ENCODE measurements around the gene PDE4D. TPM values are rescaled to one million over a fixed set of nuclear protein-coding genes. Genes with fewer than 3 reads are reported as not detected.

PDE4D gene
- polyA plus RNA-seq, 4 donors, result 20.9 to 26.9 (median 24.2) TPM

DNA sequence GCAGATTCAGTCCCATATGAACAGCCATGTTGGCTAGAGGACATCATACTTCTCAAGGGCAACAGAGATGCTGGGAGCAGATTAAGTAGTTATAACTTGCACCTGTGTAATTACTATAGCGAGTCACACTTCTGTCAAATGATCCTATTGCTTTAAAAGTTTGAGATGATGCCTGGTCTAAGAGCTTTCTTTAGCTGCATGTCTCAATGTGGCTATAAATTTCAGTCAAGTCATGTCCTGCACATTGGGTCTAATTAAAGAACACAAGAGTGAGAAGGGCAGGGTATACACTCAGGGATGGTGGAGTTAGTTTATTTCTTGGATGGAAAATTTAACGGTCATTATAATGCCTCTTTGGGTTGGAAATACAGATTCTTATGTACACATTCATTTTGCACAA, 753.4 kb downstream of the PDE4D start:
- DNase-seq (ENCODE audit: low read depth in 4 of 4, low spot score in 3 of 4), result no peak

DNA sequence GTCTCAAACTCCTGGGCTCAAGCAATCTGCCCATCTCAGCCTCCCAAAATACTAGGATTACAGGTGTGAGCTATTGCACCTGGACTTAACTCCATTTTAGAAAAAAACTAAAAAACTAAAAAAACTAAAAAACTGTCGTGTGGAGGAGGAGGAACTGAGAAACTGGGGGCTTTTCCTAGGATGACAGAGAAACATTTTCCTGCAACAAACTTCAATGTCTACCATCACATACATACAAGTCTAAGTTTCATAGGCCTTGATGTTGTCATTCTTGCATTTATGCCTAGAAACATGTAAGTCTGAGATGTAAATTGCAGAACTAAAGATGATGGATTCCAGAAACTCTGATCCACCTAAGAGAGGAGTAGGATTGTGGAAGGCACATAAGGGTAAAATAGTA, 753.8 kb downstream of the PDE4D start:
- no peak for DNase-seq (ENCODE audit: low read depth in 4 of 4, low spot score in 3 of 4)

DNA sequence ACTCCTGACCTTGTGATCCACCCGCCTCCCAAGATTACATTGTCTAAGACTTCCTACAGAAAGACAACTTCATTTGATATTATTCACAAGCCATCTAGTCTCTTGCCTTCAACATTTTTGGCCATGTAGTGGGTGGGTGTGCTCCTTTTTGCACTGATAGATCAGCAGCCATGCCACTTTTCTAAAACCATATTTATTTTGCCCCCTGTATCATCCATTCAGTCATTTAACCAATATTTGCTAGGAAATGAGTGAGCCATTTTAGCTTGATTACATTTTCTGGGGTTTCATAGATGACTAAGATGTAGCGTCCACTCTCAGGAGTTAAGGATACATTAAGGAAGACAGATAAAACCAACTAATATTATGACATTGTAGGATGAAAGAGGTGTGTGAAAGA, 755.0 kb downstream of the PDE4D start:
- DNase-seq (ENCODE audit: low read depth in 4 of 4, low spot score in 3 of 4), result no peak

DNA sequence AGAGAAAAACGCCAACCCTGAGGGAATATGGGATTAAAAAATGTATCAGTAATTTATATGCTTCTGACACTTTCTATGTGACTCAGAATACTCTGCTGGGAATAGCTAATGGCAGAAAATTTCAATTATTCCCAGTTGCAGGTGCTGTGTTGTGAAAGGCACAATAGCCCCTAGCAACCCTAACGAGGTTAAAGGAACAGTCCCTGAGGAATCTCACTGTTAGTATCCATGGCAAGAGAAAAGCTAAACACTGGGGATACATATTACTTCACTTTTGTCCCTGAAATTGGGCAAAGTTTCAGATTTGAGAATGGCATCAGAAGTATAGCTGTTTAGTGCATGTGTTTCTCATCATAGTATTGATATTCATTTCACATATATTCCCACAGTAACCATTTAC, 755.7 kb downstream of the PDE4D start:
- no peak for DNase-seq (ENCODE audit: low read depth in 4 of 4, low spot score in 3 of 4)

DNA sequence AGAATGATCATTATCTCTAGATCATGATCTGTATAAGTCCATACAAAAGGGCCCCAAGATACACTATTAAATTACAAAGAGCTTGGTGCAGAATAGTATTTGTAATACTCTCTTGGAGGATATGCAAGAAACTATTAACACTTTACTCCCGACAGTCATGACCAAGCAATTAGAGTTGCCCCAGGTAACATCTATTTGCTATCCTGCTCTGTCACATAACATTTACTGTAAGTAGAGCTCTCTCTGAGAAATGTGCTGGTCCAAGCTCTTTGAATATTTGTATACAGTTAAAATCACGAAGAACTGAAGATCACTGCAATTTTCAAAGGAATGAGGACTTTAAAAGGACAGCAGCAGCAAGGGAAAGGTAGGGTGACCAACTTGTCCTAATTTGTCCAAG, 757.0 kb downstream of the PDE4D start:
- no peak for DNase-seq (ENCODE audit: low read depth in 4 of 4, low spot score in 3 of 4)

DNA sequence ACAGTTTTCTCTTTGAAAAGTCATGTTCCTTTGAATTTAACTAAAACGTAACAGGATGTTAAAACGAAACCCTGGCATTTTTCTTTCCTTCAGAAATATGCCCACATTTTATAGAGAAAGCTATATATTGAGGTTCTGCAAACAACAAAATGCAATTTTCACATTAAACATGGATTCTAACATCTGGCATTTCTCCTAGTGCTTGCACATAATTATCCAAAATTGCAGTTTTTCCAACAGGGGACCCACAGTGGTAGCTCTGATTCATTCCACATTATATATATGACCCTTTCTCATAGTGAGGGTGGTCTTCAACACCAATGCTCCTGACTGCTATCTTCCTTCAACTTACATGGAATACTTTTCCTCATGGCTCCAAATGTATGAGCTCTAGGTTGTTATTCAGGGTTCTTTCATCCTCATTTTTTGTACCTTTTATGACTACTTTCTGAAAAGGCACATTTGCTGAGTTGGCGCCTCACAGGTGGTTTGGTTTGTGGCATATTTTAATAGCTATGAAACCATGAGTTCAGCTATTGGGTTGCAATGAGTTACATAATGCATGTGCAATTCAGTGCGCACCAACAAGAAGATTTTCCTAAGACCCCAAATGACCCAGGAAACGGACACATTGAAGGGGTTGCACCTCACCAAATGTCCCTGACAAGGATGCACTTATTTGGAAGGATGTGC, 758.9 kb downstream of the PDE4D start:
- no peak for DNase-seq (ENCODE audit: low read depth in 4 of 4, low spot score in 3 of 4)

DNA sequence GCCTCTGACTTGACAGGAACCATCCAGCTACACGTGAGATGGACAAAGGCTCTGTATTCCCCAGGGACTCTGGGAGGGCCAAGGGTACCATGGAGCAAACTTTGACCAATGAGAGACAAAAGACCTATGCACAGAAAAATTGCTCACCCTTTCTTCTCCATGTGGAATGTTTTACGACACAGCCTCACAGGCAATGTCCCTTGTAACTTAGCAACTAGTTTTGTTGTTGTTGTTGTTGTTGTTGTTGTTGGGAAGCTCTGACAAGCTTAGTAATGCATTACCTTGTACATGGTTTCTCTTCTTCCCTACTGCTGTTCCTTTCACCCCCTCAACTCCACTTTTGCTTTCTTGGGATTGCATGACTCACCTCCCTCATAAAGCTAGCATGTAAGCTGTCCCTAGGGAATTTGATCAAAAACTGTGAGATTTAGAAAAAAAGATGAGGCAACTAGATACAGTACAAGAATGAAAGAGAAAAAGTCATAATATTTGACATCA, 759.7 kb downstream of the PDE4D start:
- no peak for DNase-seq (ENCODE audit: low read depth in 4 of 4, low spot score in 3 of 4)

DNA sequence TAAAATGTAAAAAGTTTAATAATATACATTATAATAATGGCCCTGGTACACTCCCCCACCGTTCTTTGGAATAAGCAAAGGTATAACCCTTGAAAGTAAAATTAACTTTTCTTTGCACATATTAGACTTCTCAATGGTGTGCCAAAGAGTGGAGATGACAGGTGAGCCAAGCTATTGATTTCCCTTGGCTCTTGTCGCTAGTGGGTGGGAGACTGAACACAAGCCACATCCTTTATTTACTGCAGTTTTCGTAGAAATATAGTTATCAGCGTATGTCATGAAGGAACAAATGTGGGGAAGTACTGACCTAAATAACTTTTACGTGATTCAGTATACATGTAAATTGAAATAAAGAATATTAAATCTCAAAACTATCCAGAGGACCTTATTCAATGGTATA, 761.4 kb downstream of the PDE4D start:
- DNase-seq (ENCODE audit: low read depth in 4 of 4, low spot score in 3 of 4), result no peak

DNA sequence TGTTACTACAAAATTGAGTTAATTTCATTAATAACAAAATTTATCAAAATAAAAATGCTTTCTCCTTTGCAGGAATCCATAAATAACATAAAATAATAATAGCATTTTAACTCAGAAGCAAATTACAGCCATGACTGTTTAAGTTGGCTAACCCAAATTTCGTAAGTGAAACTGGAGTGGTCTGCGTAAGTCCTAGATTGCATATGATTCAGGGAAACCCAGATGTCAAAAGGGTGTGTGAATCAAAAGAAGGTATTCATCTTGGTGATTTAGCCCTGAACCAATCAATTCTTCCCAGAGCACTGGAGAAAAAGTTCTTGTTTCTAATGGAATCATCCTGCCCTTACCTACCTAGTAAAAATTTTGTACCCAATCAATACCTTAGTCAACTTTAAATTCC, 763.1 kb downstream of the PDE4D start:
- DNase-seq (ENCODE audit: low read depth in 4 of 4, low spot score in 3 of 4), result no peak

DNA sequence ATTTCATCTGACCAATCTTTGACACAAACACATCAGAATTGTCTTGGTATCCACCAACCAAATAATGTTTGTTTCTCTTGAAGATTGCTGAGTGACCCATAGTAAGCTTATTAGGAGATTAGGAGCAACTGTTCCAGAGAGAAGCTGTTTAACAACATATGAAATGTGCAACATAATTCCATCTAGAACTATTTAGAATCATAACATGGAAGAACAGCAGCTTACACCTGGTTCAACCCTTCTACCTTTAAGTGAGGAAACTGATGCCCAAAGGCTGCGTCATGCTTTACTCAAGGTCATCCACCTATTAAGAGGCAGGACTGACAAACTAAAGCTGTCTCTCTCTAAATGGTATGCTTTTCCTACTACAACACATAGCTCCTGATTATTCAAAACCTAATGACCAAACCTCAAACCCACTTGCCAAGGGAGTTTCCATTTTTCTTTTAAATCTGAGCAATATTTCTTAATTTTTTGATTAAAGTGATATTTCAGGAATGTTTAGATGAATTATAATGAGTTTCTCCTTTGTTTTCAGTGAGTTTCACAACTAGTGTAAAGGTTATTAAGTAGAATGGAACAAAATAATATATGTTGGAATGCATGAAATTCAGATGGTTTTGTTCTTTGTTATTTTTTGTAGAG, 764.8 kb downstream of the PDE4D start:
- no peak for DNase-seq (ENCODE audit: low read depth in 4 of 4, low spot score in 3 of 4)

DNA sequence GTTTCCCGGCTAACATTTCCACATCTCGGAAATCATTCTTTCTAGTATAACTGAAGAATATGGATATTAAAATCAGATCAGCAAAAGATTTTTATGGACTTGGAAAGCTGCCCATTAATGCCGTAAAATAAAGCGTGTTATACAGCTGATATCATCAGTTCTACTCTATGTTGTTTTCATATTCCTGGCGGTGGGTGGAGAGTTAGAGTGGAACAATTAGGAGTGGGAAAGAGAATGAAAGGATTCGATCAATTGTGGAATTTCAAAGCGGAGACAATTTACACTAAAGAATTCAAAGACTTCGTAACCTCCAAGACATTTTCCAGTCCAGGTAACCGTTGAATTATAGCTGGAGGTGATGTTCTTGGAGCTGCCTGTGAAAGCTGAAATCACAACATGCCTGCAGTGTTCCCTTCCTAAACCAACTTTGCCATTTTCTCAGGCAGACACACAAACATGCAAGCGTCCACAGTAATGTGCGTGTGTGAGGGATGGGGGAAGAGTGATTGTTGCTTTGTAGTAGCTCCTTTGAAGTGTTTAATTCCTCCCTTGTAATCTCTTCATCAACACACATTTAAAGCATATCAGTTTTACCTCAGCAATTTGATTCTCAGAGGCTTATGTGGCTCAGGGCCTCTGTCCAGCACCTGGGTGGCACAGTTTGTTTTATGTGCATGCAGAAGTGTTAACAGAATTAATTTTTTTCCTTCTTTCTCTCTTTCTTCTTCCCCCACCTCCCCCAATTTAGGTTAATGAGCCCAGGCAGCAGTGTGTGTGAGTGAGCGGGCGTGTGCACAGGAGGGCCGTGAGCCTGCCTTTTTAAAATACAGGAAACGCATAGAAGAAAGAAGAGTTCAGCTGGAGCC, 766.6 kb downstream of the PDE4D start:
- peak in 1 of 4 donors; percentile 36 for DNase-seq (ENCODE audit: low read depth in 4 of 4, low spot score in 3 of 4)

DNA sequence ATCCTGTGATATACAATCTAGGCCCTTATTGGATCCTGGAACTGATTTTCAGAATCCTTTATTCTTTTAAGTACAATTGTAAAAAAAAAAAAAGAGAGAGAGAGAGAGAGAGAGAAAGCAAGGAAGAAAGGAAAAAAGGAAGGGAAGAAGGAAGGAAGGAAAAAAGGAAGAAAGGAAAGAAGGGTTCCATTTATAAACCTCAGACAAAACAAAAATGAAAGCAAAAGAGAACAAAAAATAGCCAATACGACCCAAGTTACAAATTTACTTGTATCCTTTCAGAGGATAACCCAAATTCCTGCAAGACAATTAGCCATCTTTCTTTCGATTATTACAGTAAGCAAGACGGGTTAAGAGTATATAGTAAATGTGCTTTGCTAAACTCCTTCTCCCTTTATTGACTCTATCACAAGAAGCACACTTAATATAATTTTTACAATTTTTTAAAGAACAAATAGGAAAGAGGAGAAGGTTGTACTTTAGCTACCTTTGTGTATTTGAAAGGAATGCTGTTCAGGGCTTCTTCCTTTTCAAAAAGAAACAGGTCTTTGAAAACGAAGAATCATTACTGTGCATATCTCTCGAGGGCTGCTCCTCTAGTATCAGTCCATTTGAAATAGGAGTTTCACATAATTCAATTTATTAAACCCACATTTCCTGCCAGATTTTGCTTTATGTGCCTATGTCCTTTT, 767.4 kb downstream of the PDE4D start:
- DNase-seq (ENCODE audit: low read depth in 4 of 4, low spot score in 3 of 4), result no peak

DNA sequence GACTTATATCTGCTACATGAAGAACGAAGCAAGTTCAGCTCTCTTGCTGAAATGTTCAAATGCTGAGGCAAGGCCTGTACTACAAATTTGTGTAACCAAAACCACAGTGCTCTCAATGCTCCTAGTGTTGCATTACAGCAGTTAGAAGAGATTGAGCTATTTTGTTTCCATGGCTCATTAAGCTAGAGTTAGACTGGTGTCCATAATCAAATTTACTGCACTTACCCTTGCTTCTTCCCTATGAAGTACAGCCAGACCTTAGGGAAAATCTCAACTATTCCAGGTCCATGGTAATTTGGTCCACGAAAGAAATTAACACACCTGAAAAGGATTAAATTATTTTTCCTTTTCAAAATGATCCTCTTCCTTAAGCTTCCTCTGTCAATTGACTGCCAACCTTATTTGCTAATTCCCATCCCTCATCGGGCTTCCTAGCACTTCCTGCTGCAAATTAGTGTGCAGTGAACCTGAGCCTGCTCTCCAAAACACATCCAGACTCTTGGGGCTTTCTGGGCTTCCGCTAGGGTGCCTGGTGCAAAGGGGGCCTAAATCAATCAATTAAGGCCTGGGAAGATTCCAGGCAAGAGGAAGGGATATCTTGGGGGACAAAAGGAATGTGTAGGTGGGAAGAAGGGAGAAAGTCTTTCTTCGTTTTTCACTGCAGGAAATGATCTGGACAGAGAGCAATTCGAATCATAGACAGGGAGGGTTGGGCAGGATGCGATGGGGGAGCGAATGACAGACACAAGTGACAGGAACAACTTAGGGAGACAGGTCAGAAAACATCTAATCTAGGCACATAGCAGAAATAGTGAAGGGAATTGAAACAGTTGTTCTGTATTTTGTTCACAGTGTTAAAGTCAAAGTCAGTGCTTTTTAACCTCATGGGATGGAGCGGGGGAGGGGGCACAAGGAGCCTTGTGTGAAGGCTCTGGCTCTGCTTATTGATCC, 768.2 kb downstream of the PDE4D start:
- DNase-seq (ENCODE audit: low read depth in 4 of 4, low spot score in 3 of 4), result no peak

DNA sequence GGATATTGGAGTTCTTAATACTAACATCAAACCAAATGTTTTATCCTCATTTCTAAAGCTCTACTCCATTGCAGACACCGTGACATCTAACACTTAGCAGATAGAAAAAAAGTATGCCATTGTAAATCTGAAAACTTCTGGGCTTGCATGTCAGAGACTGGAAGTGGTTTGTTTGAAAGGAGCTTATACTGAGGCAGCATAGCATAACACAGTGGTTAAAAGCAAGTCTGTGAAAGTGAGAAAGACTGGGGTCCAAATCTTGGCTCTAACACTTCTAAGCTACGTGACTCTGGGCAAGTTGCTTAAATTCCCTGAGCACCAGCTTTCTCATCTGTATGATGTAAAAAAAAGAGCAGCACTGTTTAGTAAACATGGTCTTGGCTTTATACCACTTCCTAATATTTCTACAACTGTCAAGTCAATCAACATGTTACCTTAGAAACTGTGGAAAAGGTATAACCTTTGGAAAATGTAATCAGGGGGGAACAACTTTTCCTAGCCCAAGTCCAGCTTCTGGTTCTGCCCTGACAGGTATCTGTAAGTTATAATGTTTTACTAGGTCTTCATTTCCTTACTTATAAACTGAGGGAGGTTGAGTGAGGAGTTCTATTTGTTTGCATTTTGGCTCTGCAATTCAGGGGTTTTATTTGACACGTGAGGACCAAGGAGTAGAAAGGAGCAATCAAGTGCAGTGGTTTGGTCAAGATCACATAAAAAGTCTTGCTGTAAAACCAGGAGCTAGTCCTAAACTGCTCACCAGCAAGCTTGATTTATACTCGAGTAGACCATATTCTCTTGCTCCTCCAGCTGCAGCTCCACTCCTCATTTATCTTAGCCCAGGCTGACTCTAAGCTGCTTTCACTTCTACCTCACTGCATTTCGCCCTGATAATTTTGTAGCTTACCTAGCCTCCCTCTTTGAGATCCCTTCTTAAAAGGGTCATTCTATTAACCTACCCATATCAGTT, 769.6 kb downstream of the PDE4D start:
- peak in 1 of 4 donors; percentile 44 for DNase-seq (ENCODE audit: low read depth in 4 of 4, low spot score in 3 of 4)

DNA sequence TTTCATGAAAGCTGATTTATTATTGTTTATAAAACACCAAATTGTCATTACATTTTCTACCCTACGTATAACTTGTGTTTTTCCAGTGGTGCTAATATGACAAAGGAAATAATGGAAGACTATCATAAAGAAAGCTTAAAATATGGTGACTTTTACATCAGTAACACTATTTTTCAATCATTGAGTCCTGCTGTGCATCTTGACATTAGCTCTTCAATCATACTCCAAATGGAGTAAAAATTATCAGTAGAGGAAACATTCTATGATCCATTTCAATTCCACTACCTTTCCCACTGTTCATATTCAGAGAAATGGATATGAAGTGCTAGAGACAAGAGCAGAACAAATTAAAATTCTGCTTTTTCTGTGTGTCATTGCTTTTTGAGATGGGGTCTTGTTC, 774.0 kb downstream of the PDE4D start:
- DNase-seq (ENCODE audit: low read depth in 4 of 4, low spot score in 3 of 4), result no peak

DNA sequence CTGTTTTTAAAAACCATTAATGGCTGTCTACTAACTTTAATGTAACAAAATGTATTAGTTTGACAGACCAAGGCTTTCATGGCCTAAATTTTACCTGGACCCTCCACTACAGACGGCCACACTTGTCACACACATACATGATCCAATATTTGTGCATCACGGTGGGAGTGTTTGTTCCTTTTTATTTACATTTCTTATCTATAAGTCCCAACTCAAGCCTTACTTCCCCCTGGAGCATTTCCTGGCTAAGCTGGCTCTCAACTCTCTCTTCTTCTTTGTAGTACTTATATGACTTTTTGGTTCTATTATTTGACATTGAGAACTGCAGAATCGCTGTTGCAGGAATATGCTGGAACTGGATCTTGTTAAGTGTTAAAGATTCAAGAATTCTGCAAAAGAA, 776.2 kb downstream of the PDE4D start:
- DNase-seq (ENCODE audit: low read depth in 4 of 4, low spot score in 3 of 4), result no peak

DNA sequence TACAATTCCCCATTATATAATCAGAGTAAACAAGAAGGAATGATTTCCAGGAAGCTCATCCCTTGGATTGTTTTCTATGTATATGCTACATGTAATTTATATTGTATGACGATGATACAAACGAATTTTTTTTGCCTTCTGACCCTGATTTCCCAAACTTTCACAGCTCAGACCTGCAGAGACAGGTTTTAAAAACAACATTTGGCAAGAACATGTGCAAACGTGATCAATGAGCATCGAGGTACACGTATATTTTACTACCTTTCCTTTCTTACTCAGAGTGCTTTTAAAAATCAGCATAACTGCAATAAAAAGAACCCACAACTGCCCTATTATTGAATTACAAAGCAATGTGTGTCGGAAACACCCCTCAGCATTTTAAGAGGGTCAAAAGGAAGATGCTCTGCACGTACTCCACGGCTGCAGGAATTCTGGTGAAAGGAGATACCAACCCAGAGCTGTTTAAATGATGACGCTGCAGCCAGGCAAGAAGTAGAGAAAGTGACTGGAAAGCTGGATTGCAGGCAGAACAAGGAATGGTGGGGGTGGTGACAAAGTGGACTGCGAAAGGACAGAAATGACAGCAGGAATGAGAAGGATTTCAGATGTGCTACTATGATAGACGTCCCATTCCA, 777.2 kb downstream of the PDE4D start:
- DNase-seq (ENCODE audit: low read depth in 4 of 4, low spot score in 3 of 4), result no peak

DNA sequence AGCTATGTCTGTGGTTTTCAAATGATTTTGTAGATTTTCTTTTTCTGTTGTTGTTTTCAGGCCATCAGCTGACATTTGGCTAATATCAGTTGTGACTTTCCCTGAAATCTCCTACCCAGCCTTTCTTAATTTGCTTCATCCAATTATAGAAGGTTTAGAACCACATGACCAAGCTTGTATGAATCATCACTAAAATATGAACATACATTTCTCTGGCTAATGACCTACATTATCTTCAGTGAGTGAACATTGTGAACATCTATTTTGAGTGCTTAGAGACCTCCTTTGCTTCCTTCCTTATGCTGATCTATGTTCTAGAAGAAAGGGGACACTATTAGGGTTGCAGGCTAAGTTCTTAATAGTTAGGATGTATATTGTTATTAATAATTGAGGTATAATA, 778.2 kb downstream of the PDE4D start:
- no peak for DNase-seq (ENCODE audit: low read depth in 4 of 4, low spot score in 3 of 4)
